Adrenal gland (tissue), 12 donors: ENCODE data around the gene ZNF416. TPM values are rescaled to one million over a fixed set of nuclear protein-coding genes. Genes with fewer than 3 reads are reported as not detected.

Experiments used
- DNase-seq, 7 donors: peaks; one replicate each; pipeline ENCODE4 v3.0.0-alpha.2; 2019 to 2020
- H3K27ac ChIP-seq, 5 donors: fragments of 200-600 bp; sonication (generic) in 4 of 5; 1 replicate in 3 of 5; 2 replicates in 2 of 5; pipeline versions ENCODE4 v1.5.1 to v1.8.0; 2016 to 2020; ENCODE audit warnings: mild to moderate bottlenecking in 1 of 5
- H3K27me3 ChIP-seq: fragments of 200-600 bp; 2 replicates; pipeline ENCODE4 v1.8.0; 2021
- H3K36me3 ChIP-seq, 2 donors: fragments of 200-600 bp; replicated peaks in 1 of 2; 1 replicate in 1 of 2; 2 replicates in 1 of 2; pipeline versions ENCODE4 v1.5.1 to v1.8.0; 2018 to 2022
- H3K4me1 ChIP-seq, 2 donors: fragments of 200-600 bp; replicated peaks in 1 of 2; 1 replicate in 1 of 2; 2 replicates in 1 of 2; pipeline versions ENCODE4 v1.5.1 to v1.8.0; 2018 to 2021
- H3K4me3 ChIP-seq, 4 donors: fragments of 200-600 bp; sonication (generic) in 3 of 4; one replicate each; pipeline ENCODE4 v1.5.1; 2016 to 2018
- H3K9me3 ChIP-seq, 3 donors: fragments of 200-600 bp; sonication (generic) in 1 of 3; replicated peaks in 1 of 3; 1 replicate in 2 of 3; 2 replicates in 1 of 3; pipeline versions ENCODE4 v1.5.1 to v1.8.0; 2016 to 2021
- POLR2A ChIP-seq, 2 donors: fragments of 450-650 bp; IDR thresholded peaks; one replicate each; pipeline ENCODE4 v1.6.1; 2017; ENCODE audit warnings: antibody characterized with exemption in 2 of 2, mild to moderate bottlenecking in 2 of 2, moderate library complexity in 1 of 2
- WGBS, 4 donors: extraction: QIAGEN DNeasy Blood & Tissue Kit in 2 of 4; methylation state at CpG; one replicate each; pipeline versions ENCODE4 v1.1.5 to v1.1.7; 2013 to 2017; 5-methylcytosine and 5-hydroxymethylcytosine counted together
- intact Hi-C, 2 donors: fragments of 100-400 bp; cut with DNase I; formaldehyde crosslinking; loops; one replicate each; pipeline versions ENCODE4 v1.14.1 to v1.15.0; 2022 to 2023
- polyA plus RNA-seq, 3 donors: library from polyadenylated mRNA; stranded (reverse); fragments of 200-250 nt in 2 of 3; fragments of 350-450 nt in 1 of 3; fragmentation: Illumina TruSeq in 1 of 3; extraction: RNeasy Lipid Tissue Mini Kit (QIAGEN cat#74804) in 1 of 3; gene quantifications; one replicate each; pipeline ENCODE4 v1.2.3, GENCODE V29; 2013 to 2014
- total RNA-seq, 9 donors: library from RNA; depleted of rRNA in 4 of 9; stranded (reverse); fragments of >200 nt in 4 of 9; fragments of 120-200 nt in 1 of 9; fragmentation: NEBNext Ultra II Directional in 1 of 9; extraction: Animal tissue kit (Norgen Biotek cat#: 25700) in 1 of 9; gene quantifications; one replicate each; pipeline versions ENCODE4 v1.1.0 to v1.2.4, GENCODE V29; 2013 to 2023
- TF ChIP-seq, protein P1 (sequence below), 6 experiments: fragments of 450-650 bp in 4 of 6; fragments of 200-600 bp in 2 of 6; sonication (generic) in 1 of 6; IDR thresholded peaks; 1 replicate in 5 of 6; 2 replicates in 1 of 6; pipeline versions ENCODE4 v1.5.1 to v1.8.0; 2016 to 2021; ENCODE audit warnings: antibody characterized with exemption in 6 of 6, mild to moderate bottlenecking in 2 of 6, moderate library complexity in 1 of 6
- donor health status: healthy with polysubstance abuse.
- donor health status: Bipolar disorder and iron deficiency.
- donor health status: DM: yes; HTN: yes; CAD: no.
- donor health status: DM: no; HTN: no; CAD: no.
- donor health status: DM: no; HTN: no; CAD: no.
- donor health status: DM: yes; HTN: yes; CAD: no.

The ZNF416 gene
- total and polyA plus RNA-seq, 12 donors, result 1.9 to 7.9 (median 5.3) TPM

GRCh38 chr19:57546513-57546912, 32.2 kb downstream of the ZNF416 start:
- WGBS, 4 donors, result 93 to 98% (median 96%) methylated on average over 1 of the region's 1 CpG
- no peak overlapping the region for H3K4me3 ChIP-seq
- intact Hi-C loops, result no loop called here
- TF ChIP-seq POLR2A (IDR thresholded peaks at IDR 0.05), result no peak
- TF ChIP-seq, protein P1, sequence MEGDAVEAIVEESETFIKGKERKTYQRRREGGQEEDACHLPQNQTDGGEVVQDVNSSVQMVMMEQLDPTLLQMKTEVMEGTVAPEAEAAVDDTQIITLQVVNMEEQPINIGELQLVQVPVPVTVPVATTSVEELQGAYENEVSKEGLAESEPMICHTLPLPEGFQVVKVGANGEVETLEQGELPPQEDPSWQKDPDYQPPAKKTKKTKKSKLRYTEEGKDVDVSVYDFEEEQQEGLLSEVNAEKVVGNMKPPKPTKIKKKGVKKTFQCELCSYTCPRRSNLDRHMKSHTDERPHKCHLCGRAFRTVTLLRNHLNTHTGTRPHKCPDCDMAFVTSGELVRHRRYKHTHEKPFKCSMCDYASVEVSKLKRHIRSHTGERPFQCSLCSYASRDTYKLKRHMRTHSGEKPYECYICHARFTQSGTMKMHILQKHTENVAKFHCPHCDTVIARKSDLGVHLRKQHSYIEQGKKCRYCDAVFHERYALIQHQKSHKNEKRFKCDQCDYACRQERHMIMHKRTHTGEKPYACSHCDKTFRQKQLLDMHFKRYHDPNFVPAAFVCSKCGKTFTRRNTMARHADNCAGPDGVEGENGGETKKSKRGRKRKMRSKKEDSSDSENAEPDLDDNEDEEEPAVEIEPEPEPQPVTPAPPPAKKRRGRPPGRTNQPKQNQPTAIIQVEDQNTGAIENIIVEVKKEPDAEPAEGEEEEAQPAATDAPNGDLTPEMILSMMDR (IDR thresholded peaks at IDR 0.05), result no peak
- peaks cover 4 to 36% of the 10 kb centered on the region in 2 donors for H3K36me3 ChIP-seq
- peaks cover 8 to 88% (median 16%) of the 10 kb centered on the region in 3 donors for H3K9me3 ChIP-seq
- no peak for DNase-seq
- no peaks in the 10 kb centered on the region for H3K4me1 ChIP-seq
- no peak overlapping the region for H3K27ac ChIP-seq
- no peaks in the 10 kb centered on the region for H3K27me3 ChIP-seq

DNA sequence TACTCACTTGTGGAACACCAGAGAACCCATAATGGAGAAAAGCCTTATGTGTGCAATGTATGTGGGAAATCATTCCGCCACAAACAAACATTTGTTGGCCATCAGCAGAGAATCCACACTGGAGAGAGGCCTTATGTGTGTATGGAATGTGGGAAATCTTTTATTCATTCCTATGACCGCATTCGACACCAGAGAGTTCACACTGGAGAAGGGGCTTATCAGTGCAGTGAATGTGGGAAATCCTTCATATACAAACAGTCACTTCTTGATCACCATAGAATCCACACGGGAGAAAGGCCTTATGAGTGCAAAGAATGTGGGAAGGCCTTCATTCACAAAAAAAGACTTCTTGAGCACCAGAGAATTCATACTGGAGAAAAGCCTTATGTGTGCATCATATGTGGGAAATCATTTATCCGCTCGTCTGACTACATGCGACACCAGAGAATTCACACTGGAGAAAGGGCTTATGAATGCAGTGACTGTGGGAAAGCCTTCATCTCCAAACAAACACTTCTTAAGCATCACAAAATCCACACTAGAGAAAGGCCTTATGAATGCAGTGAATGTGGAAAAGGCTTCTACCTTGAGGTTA, 40.7 kb downstream of the ZNF416 start:
- 93 to 99% (median 97%) methylated on average over 7 of the region's 7 CpGs for WGBS, 4 donors
- intact Hi-C loops, result no loop called here
- Histone ChIP-seq H3K4me3 (peak overlapping the region in 1 of 4 donors; percentile 16), H3K9me3 (peaks cover 14 to 99% (median 18%) of the 10 kb centered on the region in 3 donors), H3K27ac (no peak overlapping the region), H3K36me3 (peaks cover 6 to 20% of the 10 kb centered on the region in 2 donors), H3K4me1 (no peaks in the 10 kb centered on the region), H3K27me3 (no peaks in the 10 kb centered on the region)
- DNase-seq, result no peak
- TF ChIP-seq, protein P1 (IDR thresholded peaks at IDR 0.05), result no peak
- TF ChIP-seq POLR2A (IDR thresholded peaks at IDR 0.05), result no peak

DNA sequence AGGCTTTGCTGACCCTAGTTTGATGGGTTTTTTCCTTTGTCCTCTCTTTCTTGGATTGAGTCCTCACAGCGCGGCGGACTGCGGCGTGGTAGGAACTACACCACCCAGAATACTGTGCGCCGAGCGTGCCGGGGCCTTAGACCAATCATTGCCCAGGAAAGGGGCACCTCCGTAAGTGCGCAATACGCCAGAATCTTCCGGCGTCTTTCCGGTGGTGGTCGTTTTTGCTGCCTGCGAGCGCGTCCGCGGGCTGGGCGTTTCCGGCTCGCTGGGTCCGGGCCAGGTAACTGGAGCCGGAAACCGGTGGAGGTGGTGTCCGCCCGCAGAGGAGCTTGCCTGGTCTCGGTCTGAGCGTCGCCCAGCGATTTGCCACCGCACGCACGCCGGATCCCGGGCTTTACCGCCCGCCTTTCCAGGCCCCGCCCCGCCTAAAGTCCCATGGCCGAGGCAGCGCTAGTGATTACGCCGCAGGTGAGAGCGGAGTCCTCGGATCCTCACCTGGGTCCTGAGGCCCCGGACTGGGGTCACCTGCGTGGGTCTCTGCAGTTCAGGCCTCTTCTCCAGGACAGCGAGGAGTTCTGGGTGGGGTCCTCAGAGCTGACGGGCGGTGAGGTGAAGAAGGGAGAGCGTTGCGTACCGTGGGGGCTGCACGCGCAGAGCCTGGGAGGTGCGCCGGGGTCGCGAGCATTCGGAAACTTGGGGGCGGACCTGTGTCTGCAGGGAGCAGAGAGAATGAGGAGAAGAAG, 51.4 kb downstream of the ZNF416 start, which contains the start of gene ZNF549:
TSS of gene ZNF549 (plus strand) at position 221 of the 746 bp plus-strand sequence. CDS start at position 439, 218 bp downstream.
- TF ChIP-seq, protein P1 (IDR thresholded peaks at IDR 0.05), result peak in 3 of 6 experiments; percentile 22 to 29 (median 27)
- peak in 1 of 2 donors; percentile 50 for TF ChIP-seq POLR2A (IDR thresholded peaks at IDR 0.05)
- no peaks in the 10 kb centered on the region for H3K27me3 ChIP-seq
- H3K4me3 ChIP-seq, result peak within 1 kb of the TSS; percentile 57 to 97 (median 62)
- intact Hi-C loops, result no loop called here
- H3K27ac ChIP-seq, result peak within 1 kb of the TSS in 4 of 5 donors; percentile 70 to 88 (median 79)
- peaks cover 4 to 9% of the 10 kb centered on the region in 2 donors for H3K4me1 ChIP-seq
- peak; percentile 87 to 96 (median 92) for DNase-seq
- 1 to 2% (median 1%) methylated on average over 27 to 64 of the region's 64 CpGs for WGBS, 4 donors
- no peaks in the 10 kb centered on the region for H3K36me3 ChIP-seq
- no peaks in the 10 kb centered on the region for H3K9me3 ChIP-seq

Other genes with a start within 250 kb of the ZNF416 start
- 10 to 100 TPM in 7 of 9 donors, 1 to 10 TPM in 2; 8.1 to 14.3 (median 12.4) TPM for gene ZNF304, start 227.6 kb downstream of the ZNF416 start, total RNA-seq
- gene ZNF304, start 227.6 kb downstream of the ZNF416 start, polyA plus RNA-seq, result 1 to 10 TPM; 4.0 to 8.3 (median 5.2) TPM
- 10 to 100 TPM; 12.6 to 42.5 (median 21.6) TPM for gene TRAPPC2B, start 215.4 kb downstream of the ZNF416 start, total RNA-seq
- 10 to 100 TPM; 24.9 to 72.8 (median 40.5) TPM for gene TRAPPC2B, start 215.4 kb downstream of the ZNF416 start, polyA plus RNA-seq
- 1 to 10 TPM; 1.1 to 9.8 (median 4.5) TPM for gene ZNF547, start 215.4 kb downstream of the ZNF416 start, total RNA-seq
- 10 to 100 TPM in 1 of 3 donors, 1 to 10 TPM in 2; 2.1 to 10.9 (median 5.3) TPM for gene ZNF547, start 215.4 kb downstream of the ZNF416 start, polyA plus RNA-seq
- 10 to 100 TPM in 8 of 9 donors, 1 to 10 TPM in 1; 8.5 to 21.7 (median 17.3) TPM for gene ZNF548, start 189.1 kb downstream of the ZNF416 start, total RNA-seq
- gene ZNF548, start 189.1 kb downstream of the ZNF416 start, polyA plus RNA-seq, result 10 to 100 TPM in 1 of 3 donors, 1 to 10 TPM in 2; 4.6 to 10.0 (median 8.1) TPM
- gene ZNF17, start 167.8 kb downstream of the ZNF416 start, total RNA-seq, result 10 to 100 TPM in 5 of 9 donors, 1 to 10 TPM in 4; 3.6 to 16.5 (median 10.6) TPM
- gene ZNF17, start 167.8 kb downstream of the ZNF416 start, polyA plus RNA-seq, result 1 to 10 TPM; 2.8 to 5.5 (median 4.7) TPM
- gene ZNF749, start 143.6 kb downstream of the ZNF416 start, total RNA-seq, result 10 to 100 TPM in 5 of 9 donors, 1 to 10 TPM in 4; 3.0 to 26.3 (median 12.3) TPM
- gene ZNF749, start 143.6 kb downstream of the ZNF416 start, polyA plus RNA-seq, result 10 to 100 TPM in 1 of 3 donors, 1 to 10 TPM in 2; 2.3 to 13.1 (median 2.5) TPM
- gene VN1R1, start 121.8 kb downstream of the ZNF416 start, total RNA-seq, result 1 to 10 TPM in 4 of 9 donors, under 1 TPM in 5; 0.26 to 3.0 (median 0.86) TPM
- gene VN1R1, start 121.8 kb downstream of the ZNF416 start, polyA plus RNA-seq, result 1 to 10 TPM in 1 of 3 donors, under 1 TPM in 1, not detected in 1; 0.40 to 1.2 TPM
- 10 to 100 TPM; 14.9 to 27.9 (median 19.4) TPM for gene ZNF772, start 101.3 kb downstream of the ZNF416 start, total RNA-seq
- gene ZNF772, start 101.3 kb downstream of the ZNF416 start, polyA plus RNA-seq, result 1 to 10 TPM; 1.4 to 9.1 (median 2.9) TPM
- 10 to 100 TPM in 8 of 9 donors, 1 to 10 TPM in 1; 5.0 to 16.5 (median 14.0) TPM for gene ZNF419, start 91.2 kb downstream of the ZNF416 start, total RNA-seq
- 10 to 100 TPM in 2 of 3 donors, 1 to 10 TPM in 1; 9.0 to 13.0 (median 12.9) TPM for gene ZNF419, start 91.2 kb downstream of the ZNF416 start, polyA plus RNA-seq
- 10 to 100 TPM in 8 of 9 donors, 1 to 10 TPM in 1; 9.0 to 21.9 (median 11.9) TPM for gene ZNF773, start 79.0 kb downstream of the ZNF416 start, total RNA-seq
- 1 to 10 TPM; 3.1 to 9.1 (median 3.9) TPM for gene ZNF773, start 79.0 kb downstream of the ZNF416 start, polyA plus RNA-seq
- 1 to 10 TPM; 2.7 to 7.9 (median 5.9) TPM for gene ZNF549, start 51.6 kb downstream of the ZNF416 start, total RNA-seq
- 1 to 10 TPM; 2.8 to 5.1 (median 2.8) TPM for gene ZNF549, start 51.6 kb downstream of the ZNF416 start, polyA plus RNA-seq
- gene ZNF550, start 19.0 kb downstream of the ZNF416 start, total RNA-seq, result 10 to 100 TPM in 3 of 9 donors, 1 to 10 TPM in 6; 2.7 to 13.3 (median 7.1) TPM
- 1 to 10 TPM; 3.4 to 9.1 (median 4.5) TPM for gene ZNF550, start 19.0 kb downstream of the ZNF416 start, polyA plus RNA-seq
- 10 to 100 TPM in 1 of 9 donors, 1 to 10 TPM in 8; 2.8 to 10.5 (median 5.5) TPM for gene ZIK1, start 5.2 kb upstream of the ZNF416 start, total RNA-seq
- gene ZIK1, start 5.2 kb upstream of the ZNF416 start, polyA plus RNA-seq, result 1 to 10 TPM; 1.5 to 4.0 (median 1.9) TPM
- 1 to 10 TPM; 1.2 to 5.5 (median 3.1) TPM for gene ZNF530, start 21.0 kb upstream of the ZNF416 start, total RNA-seq
- gene ZNF530, start 21.0 kb upstream of the ZNF416 start, polyA plus RNA-seq, result 1 to 10 TPM; 1.4 to 2.0 (median 1.9) TPM
- gene ZNF134, start 35.3 kb upstream of the ZNF416 start, total RNA-seq, result 10 to 100 TPM; 11.6 to 25.2 (median 22.3) TPM
- 10 to 100 TPM in 1 of 3 donors, 1 to 10 TPM in 2; 3.2 to 13.6 (median 4.1) TPM for gene ZNF134, start 35.3 kb upstream of the ZNF416 start, polyA plus RNA-seq
- gene ZNF211, start 54.3 kb upstream of the ZNF416 start, total RNA-seq, result 10 to 100 TPM; 11.1 to 38.7 (median 15.3) TPM
- gene ZNF211, start 54.3 kb upstream of the ZNF416 start, polyA plus RNA-seq, result 10 to 100 TPM; 10.5 to 31.1 (median 21.6) TPM
- under 1 TPM in 1 of 9 donors, not detected in 8; 0.14 TPM for gene ZSCAN4, start 90.0 kb upstream of the ZNF416 start, total RNA-seq
- under 1 TPM in 2 of 3 donors, not detected in 1; 0.07 to 0.16 TPM for gene ZSCAN4, start 90.0 kb upstream of the ZNF416 start, polyA plus RNA-seq
- gene ZNF551, start 103.1 kb upstream of the ZNF416 start, total RNA-seq, result 10 to 100 TPM in 1 of 9 donors, 1 to 10 TPM in 8; 4.8 to 10.8 (median 7.3) TPM
- 1 to 10 TPM in 1 of 3 donors, under 1 TPM in 2; 0.88 to 4.1 (median 0.91) TPM for gene ZNF551, start 103.1 kb upstream of the ZNF416 start, polyA plus RNA-seq
- gene ZNF154, start 130.3 kb upstream of the ZNF416 start, total RNA-seq, result 10 to 100 TPM in 2 of 9 donors, 1 to 10 TPM in 7; 2.1 to 13.1 (median 7.2) TPM
- gene ZNF154, start 130.3 kb upstream of the ZNF416 start, polyA plus RNA-seq, result 10 to 100 TPM in 1 of 3 donors, 1 to 10 TPM in 2; 5.1 to 11.7 (median 5.6) TPM
- 10 to 100 TPM in 5 of 9 donors, 1 to 10 TPM in 4; 8.8 to 22.6 (median 11.0) TPM for gene ZNF671, start 148.7 kb upstream of the ZNF416 start, total RNA-seq
- 10 to 100 TPM in 1 of 3 donors, 1 to 10 TPM in 2; 8.6 to 13.0 (median 8.6) TPM for gene ZNF671, start 148.7 kb upstream of the ZNF416 start, polyA plus RNA-seq
- 10 to 100 TPM in 8 of 9 donors, 1 to 10 TPM in 1; 9.9 to 26.3 (median 15.4) TPM for gene ZNF776, start 167.9 kb upstream of the ZNF416 start, total RNA-seq
- gene ZNF776, start 167.9 kb upstream of the ZNF416 start, polyA plus RNA-seq, result 10 to 100 TPM in 1 of 3 donors, 1 to 10 TPM in 2; 2.2 to 13.9 (median 6.0) TPM
- gene ZNF586, start 190.8 kb upstream of the ZNF416 start, total RNA-seq, result 10 to 100 TPM in 8 of 9 donors, 1 to 10 TPM in 1; 5.1 to 19.0 (median 15.7) TPM
- gene ZNF586, start 190.8 kb upstream of the ZNF416 start, polyA plus RNA-seq, result 1 to 10 TPM; 3.6 to 7.0 (median 5.4) TPM
- 10 to 100 TPM in 1 of 9 donors, 1 to 10 TPM in 7, under 1 TPM in 1; 0.66 to 10.5 (median 5.4) TPM for gene ZNF552, start 236.0 kb upstream of the ZNF416 start, total RNA-seq
- gene ZNF552, start 236.0 kb upstream of the ZNF416 start, polyA plus RNA-seq, result 1 to 10 TPM; 3.2 to 3.9 (median 3.5) TPM